ENCODE results near the gene CALB2.

DNA sequence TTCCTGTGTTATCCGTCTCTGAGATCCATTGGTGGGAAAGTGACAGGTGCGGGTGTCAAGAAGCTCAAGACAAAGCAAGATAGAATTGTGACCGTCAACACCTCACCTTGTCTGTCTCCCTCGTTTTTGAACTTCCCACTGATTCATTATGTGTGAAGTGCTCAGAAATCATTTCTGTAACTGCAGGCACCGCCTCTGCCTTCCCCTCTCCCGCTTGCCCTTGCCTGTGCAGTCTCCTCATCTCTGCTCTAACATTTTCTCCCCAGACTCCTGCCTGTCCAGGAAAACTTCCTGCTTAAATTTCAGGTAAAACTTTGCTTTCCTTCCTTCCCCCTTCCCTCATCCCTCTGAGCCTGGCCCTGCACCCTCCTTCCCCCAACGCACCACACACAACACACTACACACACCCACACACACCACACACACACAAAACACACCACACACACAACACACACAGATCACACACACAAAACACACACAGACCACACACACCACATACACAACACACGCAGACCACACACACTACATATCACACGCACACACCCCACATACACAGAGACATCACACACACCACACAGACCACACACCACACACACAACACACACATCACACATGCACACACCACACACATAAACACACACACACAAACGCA, 25.7 kb downstream of the CALB2 start:
- TF ChIP-seq, protein P1, sequence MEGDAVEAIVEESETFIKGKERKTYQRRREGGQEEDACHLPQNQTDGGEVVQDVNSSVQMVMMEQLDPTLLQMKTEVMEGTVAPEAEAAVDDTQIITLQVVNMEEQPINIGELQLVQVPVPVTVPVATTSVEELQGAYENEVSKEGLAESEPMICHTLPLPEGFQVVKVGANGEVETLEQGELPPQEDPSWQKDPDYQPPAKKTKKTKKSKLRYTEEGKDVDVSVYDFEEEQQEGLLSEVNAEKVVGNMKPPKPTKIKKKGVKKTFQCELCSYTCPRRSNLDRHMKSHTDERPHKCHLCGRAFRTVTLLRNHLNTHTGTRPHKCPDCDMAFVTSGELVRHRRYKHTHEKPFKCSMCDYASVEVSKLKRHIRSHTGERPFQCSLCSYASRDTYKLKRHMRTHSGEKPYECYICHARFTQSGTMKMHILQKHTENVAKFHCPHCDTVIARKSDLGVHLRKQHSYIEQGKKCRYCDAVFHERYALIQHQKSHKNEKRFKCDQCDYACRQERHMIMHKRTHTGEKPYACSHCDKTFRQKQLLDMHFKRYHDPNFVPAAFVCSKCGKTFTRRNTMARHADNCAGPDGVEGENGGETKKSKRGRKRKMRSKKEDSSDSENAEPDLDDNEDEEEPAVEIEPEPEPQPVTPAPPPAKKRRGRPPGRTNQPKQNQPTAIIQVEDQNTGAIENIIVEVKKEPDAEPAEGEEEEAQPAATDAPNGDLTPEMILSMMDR (IDR thresholded peaks at IDR 0.05; ENCODE audit: poor library complexity, severe bottlenecking) = no peak
- no peak for TF ChIP-seq MXI1 (conservative IDR thresholded peaks at IDR 0.05; ENCODE audit: poor library complexity, severe bottlenecking)
- TF ChIP-seq EZH2 (IDR thresholded peaks at IDR 0.05; ENCODE audit: borderline replicate concordance, insufficient read depth, low read length, poor library complexity, severe bottlenecking) = no peak

All from neural cell (in vitro differentiated cells).